ENCODE measurements around the gene FYB1.

GRCh38 chr5:39160576-39161213, 58.7 kb downstream of the FYB1 start:
- no peak for TF ChIP-seq CTCF (IDR thresholded peaks at IDR 0.05; ENCODE audit: poor library complexity)
- TF ChIP-seq EZH2 (IDR thresholded peaks at IDR 0.05; ENCODE audit: borderline replicate concordance) = no peak
